Measurements from ENCODE around the gene DYNLL2.

DNA sequence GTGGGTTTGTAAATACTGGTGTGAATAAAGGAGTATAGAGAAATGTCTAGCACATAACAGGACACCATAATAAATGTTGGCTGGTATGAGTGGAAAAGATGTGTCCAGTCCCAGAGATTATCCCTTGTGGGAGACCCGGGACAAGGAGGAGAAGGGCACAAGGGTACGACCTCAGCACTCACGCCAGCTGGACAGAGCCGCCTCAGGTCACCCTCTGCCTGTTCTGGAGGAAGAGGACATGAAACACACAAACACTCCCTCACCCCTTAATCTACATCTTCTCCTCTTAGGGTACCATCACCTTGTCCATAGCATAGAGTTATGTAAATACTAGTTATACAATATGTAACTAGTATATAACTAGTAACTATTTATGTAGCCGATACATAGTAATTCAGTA lies 26.8 kb downstream of the DYNLL2 start:
- TF ChIP-seq, protein P1, sequence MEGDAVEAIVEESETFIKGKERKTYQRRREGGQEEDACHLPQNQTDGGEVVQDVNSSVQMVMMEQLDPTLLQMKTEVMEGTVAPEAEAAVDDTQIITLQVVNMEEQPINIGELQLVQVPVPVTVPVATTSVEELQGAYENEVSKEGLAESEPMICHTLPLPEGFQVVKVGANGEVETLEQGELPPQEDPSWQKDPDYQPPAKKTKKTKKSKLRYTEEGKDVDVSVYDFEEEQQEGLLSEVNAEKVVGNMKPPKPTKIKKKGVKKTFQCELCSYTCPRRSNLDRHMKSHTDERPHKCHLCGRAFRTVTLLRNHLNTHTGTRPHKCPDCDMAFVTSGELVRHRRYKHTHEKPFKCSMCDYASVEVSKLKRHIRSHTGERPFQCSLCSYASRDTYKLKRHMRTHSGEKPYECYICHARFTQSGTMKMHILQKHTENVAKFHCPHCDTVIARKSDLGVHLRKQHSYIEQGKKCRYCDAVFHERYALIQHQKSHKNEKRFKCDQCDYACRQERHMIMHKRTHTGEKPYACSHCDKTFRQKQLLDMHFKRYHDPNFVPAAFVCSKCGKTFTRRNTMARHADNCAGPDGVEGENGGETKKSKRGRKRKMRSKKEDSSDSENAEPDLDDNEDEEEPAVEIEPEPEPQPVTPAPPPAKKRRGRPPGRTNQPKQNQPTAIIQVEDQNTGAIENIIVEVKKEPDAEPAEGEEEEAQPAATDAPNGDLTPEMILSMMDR (IDR thresholded peaks at IDR 0.05; ENCODE audit: low read length): no peak
- TF ChIP-seq EZH2phosphoT487 (IDR thresholded peaks at IDR 0.05; ENCODE audit: low read length): no peak
- no peak for TF ChIP-seq EZH2 (optimal IDR thresholded peaks at IDR 0.05; ENCODE audit: low read depth, low read length)

Measured in MM.1S (cell line).